HG03558 (cell line): ENCODE results near the gene S100A8.

ENCODE experiments used
- ATAC-seq: cut with Tn5 transposase; IDR thresholded peaks from one replicate; pipeline ENCODE4 v1.9.1; 2021; ENCODE audit warnings: moderate number of reproducible peaks; ENCODE audit not compliant: unreplicated experiment; ENCODE audit errors: extremely low read depth

The S100A8 gene

GRCh38 chr1:153393926-153394325, 3.1 kb upstream of the S100A8 start:
- ATAC-seq = no peak

- no peak for ATAC-seq
Observed at GRCh38 chr1:153392822-153393221, 1.9 kb upstream of the S100A8 start.

- no peak for ATAC-seq
Observed at GRCh38 chr1:153392258-153392657, 1.4 kb upstream of the S100A8 start.

GRCh38 chr1:153389973-153390879, 647 bp downstream of the S100A8 start:
- ATAC-seq = no peak

GRCh38 chr1:153389401-153389800, 1.5 kb downstream of the S100A8 start:
- no peak for ATAC-seq

GRCh38 chr1:153387785-153388184, 3.1 kb downstream of the S100A8 start:
- no peak for ATAC-seq

GRCh38 chr1:153387001-153387400, 3.9 kb downstream of the S100A8 start:
- no peak for ATAC-seq

GRCh38 chr1:153386500-153386901, 4.4 kb downstream of the S100A8 start:
- no peak for ATAC-seq

GRCh38 chr1:153384958-153385580, 5.8 kb downstream of the S100A8 start:
- no peak for ATAC-seq

GRCh38 chr1:153380711-153381110, 10.2 kb downstream of the S100A8 start:
- ATAC-seq = no peak

- no peak for ATAC-seq
Observed at GRCh38 chr1:153379591-153379990, 11.3 kb downstream of the S100A8 start.

- ATAC-seq = no peak
Observed at GRCh38 chr1:153375511-153375910, 15.4 kb downstream of the S100A8 start, which contains the start of gene S100A12. Gene S100A12 (minus strand): TSS chr1:153375621. CDS start chr1:153374592, 1,029 bp downstream.

GRCh38 chr1:153374071-153374470, 16.8 kb downstream of the S100A8 start:
- ATAC-seq = no peak

GRCh38 chr1:153372571-153372970, 18.3 kb downstream of the S100A8 start:
- ATAC-seq = no peak

- ATAC-seq = no peak
Observed at GRCh38 chr1:153371231-153371630, 19.6 kb downstream of the S100A8 start.

- ATAC-seq = no peak
Observed at GRCh38 chr1:153370146-153370545, 20.7 kb downstream of the S100A8 start.

GRCh38 chr1:153368495-153368894, 22.4 kb downstream of the S100A8 start:
- ATAC-seq = no peak

GRCh38 chr1:153367090-153367489, 23.8 kb downstream of the S100A8 start:
- no peak for ATAC-seq

- ATAC-seq = no peak
Observed at GRCh38 chr1:153366261-153366660, 24.6 kb downstream of the S100A8 start.

- no peak for ATAC-seq
Observed at GRCh38 chr1:153365696-153366095, 25.2 kb downstream of the S100A8 start.
